C4-2B (cell line): ENCODE data around the gene PRTG.
A peak's percentile ranks its signal among the peaks of the same experiment; 100 is the strongest.
"Not testable (repeated sequence)": the region's sequence is repeated elsewhere in the genome, so short reads cannot be mapped to it uniquely, and the experiment has no call there.

Source experiments
- H3K27ac ChIP-seq: fragments of 450-650 bp; 2 replicates; pipeline ENCODE4 v1.5.1; 2017
- ZFX ChIP-seq: fragments of 450-650 bp; IDR thresholded peaks from 2 replicates; pipeline ENCODE4 v1.6.1; 2017
- TF ChIP-seq, protein P1 (sequence below): fragments of 450-650 bp; conservative IDR thresholded peaks from 2 replicates; pipeline ENCODE4 v1.5.1; 2017; ENCODE audit warnings: mild to moderate bottlenecking

PRTG gene

DNA sequence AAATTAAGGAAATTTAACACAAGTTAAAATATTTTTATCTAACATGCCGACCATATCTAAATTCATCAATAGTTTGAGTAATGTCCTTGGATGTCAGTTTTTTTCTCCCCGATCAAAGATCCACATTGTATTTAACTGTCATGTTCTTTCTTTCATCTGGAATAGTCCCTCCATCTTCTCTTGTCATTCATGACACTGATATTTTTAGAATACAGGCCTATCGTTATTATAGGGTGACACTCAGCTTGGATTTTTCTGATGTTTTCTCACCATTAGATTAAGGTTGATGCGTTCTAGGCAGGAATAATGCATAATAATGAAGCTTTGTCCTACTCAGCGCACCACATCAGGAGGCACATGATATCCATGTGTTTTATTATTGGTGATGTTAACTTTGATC is 141.6 kb downstream of the PRTG start:
- H3K27ac ChIP-seq: no peak overlapping the region
- TF ChIP-seq, protein P1, sequence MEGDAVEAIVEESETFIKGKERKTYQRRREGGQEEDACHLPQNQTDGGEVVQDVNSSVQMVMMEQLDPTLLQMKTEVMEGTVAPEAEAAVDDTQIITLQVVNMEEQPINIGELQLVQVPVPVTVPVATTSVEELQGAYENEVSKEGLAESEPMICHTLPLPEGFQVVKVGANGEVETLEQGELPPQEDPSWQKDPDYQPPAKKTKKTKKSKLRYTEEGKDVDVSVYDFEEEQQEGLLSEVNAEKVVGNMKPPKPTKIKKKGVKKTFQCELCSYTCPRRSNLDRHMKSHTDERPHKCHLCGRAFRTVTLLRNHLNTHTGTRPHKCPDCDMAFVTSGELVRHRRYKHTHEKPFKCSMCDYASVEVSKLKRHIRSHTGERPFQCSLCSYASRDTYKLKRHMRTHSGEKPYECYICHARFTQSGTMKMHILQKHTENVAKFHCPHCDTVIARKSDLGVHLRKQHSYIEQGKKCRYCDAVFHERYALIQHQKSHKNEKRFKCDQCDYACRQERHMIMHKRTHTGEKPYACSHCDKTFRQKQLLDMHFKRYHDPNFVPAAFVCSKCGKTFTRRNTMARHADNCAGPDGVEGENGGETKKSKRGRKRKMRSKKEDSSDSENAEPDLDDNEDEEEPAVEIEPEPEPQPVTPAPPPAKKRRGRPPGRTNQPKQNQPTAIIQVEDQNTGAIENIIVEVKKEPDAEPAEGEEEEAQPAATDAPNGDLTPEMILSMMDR: no peak
- no peak for TF ChIP-seq ZFX

DNA sequence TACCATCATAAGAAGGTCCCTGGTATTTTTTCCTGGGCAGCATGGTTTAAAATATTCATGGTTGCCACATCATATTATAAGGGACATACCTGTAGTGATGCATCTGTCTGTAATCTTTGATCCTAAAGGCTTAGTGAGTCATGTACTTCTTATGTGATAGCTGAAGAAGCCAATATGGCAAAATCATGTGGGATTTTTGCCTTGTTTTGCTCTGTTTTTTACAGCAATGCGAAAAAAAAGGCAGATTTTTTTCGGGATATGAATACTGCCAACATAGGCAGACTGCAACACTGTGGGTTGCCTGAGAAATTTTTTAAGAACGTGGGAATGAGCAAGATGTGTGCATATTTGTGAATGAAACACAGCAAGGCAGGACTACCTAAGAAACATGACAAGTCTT is 143.5 kb downstream of the PRTG start:
- H3K27ac ChIP-seq: no peak overlapping the region
- TF ChIP-seq ZFX: no peak

DNA sequence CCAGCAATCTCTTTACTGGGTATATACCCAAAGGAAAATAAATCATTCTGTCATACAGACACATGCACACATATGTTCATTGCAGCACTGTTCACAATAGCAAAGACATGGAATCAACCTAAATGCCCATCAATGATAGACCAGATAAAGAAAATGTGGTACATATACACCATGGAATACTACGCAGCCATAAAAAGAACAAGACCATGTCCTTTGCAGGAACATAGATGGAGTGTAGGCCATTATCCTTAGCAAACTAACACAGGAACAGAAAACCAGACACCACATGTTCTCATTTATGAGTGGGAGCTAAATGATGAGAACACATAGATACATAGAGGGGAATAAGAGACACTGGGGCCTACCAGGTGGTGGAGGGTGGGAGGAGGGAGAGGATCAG is 149.9 kb downstream of the PRTG start:
- H3K27ac ChIP-seq: not testable (repeated sequence)

DNA sequence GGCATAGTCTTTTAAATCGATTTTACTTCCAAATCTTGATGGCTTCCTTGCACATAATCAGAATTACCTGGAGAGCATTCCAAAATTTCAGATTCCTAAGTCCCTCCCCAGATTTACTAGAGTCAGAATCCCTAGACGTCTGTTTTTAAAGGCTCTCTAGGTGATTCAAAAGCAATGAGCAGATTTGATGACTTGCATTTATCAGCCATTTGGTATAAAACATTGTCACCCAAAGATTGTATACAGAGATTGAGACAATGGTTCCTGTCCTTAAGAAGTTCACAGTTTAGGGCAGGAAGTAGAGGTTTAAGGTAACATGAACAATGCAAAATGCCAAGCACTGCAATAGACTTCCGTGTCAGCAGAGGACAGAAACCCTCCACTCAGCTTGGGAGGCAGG is 152.2 kb downstream of the PRTG start:
- TF ChIP-seq, protein P1: no peak
- no peak for TF ChIP-seq ZFX

DNA sequence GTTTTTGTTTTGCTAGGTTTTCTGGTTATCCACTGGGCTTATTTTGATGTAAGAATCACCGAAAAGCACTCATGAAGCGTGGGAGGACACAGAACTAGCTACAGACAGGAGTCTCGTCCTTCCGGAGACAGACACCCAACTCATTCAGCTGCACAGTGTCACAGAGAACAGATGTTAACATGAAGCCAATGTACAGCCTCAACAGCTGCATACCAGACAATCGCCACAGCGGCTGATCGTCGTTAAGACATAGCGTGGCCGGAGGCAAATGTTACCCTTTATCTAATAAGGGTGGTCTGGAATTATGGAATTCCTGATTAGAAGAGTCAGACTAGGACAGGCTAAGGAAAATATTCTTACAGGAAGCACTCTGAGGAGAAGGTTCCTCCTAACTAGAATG is 153.7 kb downstream of the PRTG start:
- H3K27ac ChIP-seq: no peak overlapping the region
- TF ChIP-seq, protein P1: no peak
- no peak for TF ChIP-seq ZFX

More for the DNA sequence above, 152.2 kb downstream of the PRTG start:
- H3K27ac ChIP-seq: no peak overlapping the region

DNA sequence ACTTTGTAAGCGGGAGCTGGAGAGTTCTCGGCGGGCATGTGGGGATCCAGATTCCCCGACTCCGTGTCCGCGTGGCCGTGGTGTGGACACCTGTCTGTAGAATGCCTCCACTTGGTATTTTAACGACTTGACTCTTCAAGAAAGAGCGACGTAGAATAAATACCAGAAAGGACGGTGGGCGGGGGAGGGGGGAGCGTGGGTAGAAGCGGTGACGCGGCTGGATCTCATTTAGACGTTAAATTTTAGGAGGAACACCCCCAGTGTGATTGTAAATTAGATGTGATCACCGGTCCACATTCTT is 154.2 kb downstream of the PRTG start:
- no peak for TF ChIP-seq ZFX
- TF ChIP-seq, protein P1: no peak
- H3K27ac ChIP-seq: peak overlapping the region; percentile 70

DNA sequence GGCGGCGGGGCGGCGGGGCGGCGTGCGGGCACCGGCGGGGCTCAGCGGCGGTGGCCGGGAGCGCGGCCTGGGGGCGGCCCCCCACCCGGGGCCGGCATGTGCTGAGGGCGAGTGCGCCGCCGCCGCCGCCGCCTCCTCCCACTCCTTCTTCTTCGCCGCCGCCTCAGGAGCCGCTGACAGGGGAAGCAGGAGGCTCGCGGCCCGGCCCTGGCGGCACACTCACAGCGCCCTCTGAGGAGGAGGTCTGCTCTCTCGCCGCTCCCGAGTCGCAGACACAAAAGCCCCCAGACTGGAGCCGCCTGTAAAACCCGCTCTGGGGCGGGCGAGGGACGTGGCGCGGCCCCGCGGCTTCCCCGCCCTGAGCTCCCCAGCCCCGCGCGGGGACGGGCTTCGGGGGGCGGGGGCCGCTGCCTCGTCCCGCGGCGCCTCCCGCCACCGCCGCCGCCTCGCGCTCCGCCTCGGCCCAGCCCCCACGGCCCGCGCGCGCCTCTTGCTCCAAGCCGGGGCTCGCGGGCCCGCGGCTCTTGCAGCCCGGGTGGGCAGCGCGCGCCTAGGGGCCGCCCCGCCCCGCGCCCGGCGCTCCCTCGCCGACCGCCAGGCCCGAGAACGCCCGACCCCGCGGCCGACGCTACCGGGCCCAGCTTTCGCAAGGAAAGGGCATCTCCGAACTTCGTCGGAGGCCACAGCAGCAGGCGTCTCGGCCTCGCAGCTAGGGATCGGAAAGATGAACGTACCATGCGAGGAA is 154.7 kb downstream of the PRTG start, which contains the start of gene PYGO1:
Gene PYGO1 (minus strand): TSS at position 276 of the 745 bp plus-strand sequence. CDS start 462 bp downstream, outside the sequence.
- H3K27ac ChIP-seq: peak within 1 kb of the TSS; percentile 70
- peak; percentile 76 for TF ChIP-seq ZFX
- TF ChIP-seq, protein P1: peak; percentile 33

DNA sequence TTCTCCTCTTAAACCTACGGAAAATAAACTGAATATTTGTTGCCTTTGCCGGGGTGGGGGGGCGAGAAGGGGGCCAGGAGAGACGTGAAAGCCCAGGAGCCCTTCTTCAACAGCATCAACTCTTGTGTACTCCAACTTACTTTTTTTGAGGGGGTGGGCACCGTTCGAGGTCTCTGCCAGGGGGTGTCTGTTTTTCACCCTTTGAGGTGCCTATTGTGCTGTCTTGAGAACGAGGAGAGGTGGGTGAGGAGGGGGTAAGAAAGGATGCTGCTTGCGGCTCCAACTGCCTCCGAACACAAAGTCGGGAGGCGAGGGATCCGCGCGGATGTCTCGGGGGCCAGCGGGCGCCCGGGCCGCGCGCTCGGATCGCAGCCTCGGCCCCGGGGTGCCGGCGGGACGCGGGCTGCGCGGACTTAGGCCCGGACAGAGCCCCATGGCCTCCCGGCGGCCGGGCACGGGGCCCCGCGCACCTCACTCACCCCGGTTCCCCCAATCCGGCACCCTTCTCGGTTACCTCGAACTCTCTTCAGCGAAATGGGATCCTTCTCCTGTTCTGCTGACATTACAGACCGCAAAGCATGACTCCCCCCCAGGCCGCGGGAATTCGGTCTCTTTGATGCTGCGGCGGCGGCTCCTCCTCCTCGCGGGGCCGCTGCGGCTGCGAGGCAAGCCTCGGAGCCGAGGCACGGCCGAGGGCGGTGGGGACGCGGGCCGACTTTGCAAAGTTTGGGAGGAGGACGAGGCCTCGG is 155.5 kb downstream of the PRTG start:
- H3K27ac ChIP-seq: peak overlapping the region; percentile 70
- TF ChIP-seq, protein P1: no peak
- peak; percentile 85 for TF ChIP-seq ZFX
